HG03108 (cell line): ENCODE data around the gene TEKTIP1.
"Not testable (repeated sequence)": the region's sequence is repeated elsewhere in the genome, so short reads cannot be mapped to it uniquely, and the experiment has no call there.

ENCODE experiments used
- ATAC-seq: cut with Tn5 transposase; IDR thresholded peaks from one replicate; pipeline ENCODE4 v1.9.1; 2021; ENCODE audit warnings: moderate library complexity; ENCODE audit not compliant: unreplicated experiment

TEKTIP1 gene

DNA sequence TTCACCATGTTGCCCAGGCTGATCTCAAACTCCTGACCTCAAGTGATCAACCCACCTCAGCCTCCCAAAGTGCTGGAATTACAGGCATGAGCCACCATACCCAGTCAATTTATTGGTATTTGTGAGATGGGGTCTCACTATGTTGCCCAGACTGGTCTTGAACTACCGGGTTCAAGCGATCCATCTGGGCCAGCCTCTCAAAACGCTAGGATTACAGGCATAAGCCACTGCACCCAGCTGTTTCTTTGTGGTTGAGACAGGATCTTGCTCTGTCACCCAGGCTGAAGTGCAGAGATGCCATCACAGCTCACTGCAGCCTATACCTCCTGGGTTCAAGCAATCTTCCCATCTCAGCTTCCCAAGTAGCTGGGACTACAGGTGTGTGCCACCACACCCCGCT lies 42.8 kb downstream of the TEKTIP1 start:
- ATAC-seq: not testable (repeated sequence)

- ATAC-seq: not testable (repeated sequence)
Measured at GRCh38 chr19:3584036-3584802, 45.2 kb downstream of the TEKTIP1 start.

- ATAC-seq: no peak
Measured at GRCh38 chr19:3585301-3586126, 46.5 kb downstream of the TEKTIP1 start, which contains the start of gene GIPC3. GIPC3 (plus strand) TSS chr19:3585478; CDS start chr19:3585598, 120 bp downstream.

- no peak for ATAC-seq
Measured at GRCh38 chr19:3586127-3586626, 47.2 kb downstream of the TEKTIP1 start.

- ATAC-seq: no peak
Measured at GRCh38 chr19:3586707-3587346, 47.9 kb downstream of the TEKTIP1 start.

GRCh38 chr19:3589439-3589838 lies 50.5 kb downstream of the TEKTIP1 start:
- no peak for ATAC-seq

DNA sequence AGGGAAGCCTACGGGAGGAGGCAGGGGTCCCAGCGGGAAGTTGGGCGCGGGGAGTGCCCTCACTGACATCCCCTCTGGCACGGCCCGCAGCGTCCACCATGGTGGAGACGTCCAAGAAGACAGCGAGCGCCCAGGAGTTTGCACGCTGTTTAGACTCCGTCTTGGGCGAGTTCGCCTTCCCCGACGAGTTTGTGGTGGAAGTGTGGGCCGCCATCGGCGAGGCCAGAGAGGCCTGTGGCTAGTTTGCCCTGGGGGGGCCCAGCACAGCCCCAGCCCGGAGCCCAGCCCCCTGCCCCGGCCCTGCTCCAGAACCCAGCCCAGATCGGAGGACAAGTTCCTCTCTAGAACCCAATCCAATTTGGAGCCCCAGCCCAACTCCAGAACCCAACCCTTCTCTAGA lies 51.0 kb downstream of the TEKTIP1 start:
- no peak for ATAC-seq

- ATAC-seq: no peak
Measured at GRCh38 chr19:3590991-3591659, 52.2 kb downstream of the TEKTIP1 start.

GRCh38 chr19:3591876-3592613 lies 53.1 kb downstream of the TEKTIP1 start:
- no peak for ATAC-seq

DNA sequence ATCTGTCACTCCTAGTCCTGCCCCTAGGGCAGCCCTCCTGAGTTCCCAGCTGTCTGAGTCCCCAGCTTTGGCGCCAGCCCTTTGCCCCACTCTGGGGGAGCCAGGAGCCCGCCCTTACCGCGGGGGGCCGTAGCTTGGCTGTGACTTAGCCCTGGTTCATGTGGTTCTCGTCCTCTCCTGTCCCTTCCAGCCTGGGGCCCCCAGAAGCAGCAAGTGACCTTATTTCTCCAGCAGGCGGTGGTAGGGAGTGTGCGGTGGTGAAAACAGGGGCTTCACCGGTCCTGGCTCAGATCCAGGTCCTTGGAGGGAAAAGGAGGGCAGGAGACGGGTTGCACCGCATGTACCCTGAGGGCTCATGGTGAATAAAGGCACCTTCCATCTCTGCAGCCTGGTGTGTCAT lies 54.2 kb downstream of the TEKTIP1 start:
- no peak for ATAC-seq
